Gastroesophageal sphincter (tissue), 3 donors: Measurements from ENCODE around the gene ADORA2A.

Source experiments
- POLR2A ChIP-seq, 2 donors: fragments of 450-650 bp; IDR thresholded peaks; one replicate each; pipeline ENCODE4 v1.6.1; 2017; ENCODE audit warnings: antibody characterized with exemption in 2 of 2, mild to moderate bottlenecking in 2 of 2, moderate library complexity in 1 of 2
- POLR2AphosphoS5 ChIP-seq: sonication (generic); formaldehyde crosslinking; IDR thresholded peaks from one replicate; pipeline ENCODE4 v1.6.1; 2017; ENCODE audit warnings: antibody characterized with exemption
- TF ChIP-seq, protein P1 (sequence below), 4 experiments: fragments of 200-600 bp in 2 of 4; fragments of 450-650 bp in 2 of 4; sonication (generic) in 1 of 4; IDR thresholded peaks; one replicate each; pipeline ENCODE4 v1.5.1; 2017 to 2019; ENCODE audit warnings: antibody characterized with exemption in 4 of 4, mild to moderate bottlenecking in 2 of 4, moderate library complexity in 2 of 4

DNA sequence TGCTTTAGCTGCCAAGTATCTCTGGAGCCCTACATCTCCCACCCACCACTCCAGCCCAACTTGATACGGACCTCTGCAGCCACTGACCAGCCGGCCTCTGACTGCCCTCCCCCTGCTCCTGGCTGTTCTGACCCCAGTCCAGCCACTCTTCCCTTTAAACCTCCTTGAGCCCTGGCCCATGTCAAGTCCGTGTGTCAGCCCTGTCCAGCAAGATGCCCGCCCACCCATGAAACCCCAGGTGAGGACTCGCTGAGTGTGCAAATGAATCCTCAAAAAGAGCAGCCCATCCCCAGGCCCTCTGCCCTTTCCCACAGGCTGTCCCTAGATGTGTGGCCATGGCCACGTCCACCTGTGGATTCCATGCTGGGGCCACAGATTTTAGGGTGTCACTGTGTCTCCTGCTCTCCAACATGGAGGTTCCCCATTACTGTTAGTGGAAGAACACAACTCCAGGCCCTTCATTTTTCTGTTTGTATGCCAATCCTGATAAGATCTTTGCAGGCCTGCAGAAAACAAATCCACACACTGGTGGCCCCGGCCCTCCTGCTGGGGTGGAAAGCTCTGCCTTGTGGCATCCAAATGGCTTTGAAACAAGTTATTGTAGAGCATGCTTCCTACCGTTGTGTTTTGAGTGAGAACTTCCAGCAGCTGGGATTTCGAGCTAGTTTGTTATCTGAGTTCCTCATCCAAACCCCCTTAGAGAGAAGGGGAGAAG, 22.7 kb upstream of the ADORA2A start:
- TF ChIP-seq, protein P1, sequence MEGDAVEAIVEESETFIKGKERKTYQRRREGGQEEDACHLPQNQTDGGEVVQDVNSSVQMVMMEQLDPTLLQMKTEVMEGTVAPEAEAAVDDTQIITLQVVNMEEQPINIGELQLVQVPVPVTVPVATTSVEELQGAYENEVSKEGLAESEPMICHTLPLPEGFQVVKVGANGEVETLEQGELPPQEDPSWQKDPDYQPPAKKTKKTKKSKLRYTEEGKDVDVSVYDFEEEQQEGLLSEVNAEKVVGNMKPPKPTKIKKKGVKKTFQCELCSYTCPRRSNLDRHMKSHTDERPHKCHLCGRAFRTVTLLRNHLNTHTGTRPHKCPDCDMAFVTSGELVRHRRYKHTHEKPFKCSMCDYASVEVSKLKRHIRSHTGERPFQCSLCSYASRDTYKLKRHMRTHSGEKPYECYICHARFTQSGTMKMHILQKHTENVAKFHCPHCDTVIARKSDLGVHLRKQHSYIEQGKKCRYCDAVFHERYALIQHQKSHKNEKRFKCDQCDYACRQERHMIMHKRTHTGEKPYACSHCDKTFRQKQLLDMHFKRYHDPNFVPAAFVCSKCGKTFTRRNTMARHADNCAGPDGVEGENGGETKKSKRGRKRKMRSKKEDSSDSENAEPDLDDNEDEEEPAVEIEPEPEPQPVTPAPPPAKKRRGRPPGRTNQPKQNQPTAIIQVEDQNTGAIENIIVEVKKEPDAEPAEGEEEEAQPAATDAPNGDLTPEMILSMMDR (IDR thresholded peaks at IDR 0.05): no peak
- no peak for TF ChIP-seq POLR2A (IDR thresholded peaks at IDR 0.05)
- TF ChIP-seq POLR2AphosphoS5: no peak
